DMS114 treated with DMSO at 0.1 percent for 48 hours (cell line): ENCODE data around the gene ITGAV.

ENCODE experiments used
- DNase-seq: peaks from one replicate; lab custom pipeline; 2025; ENCODE audit not compliant: unreplicated experiment; lab: John Stamatoyannopoulos, UW

The ITGAV gene

GRCh38 chr2:186573531-186573930 lies 16.3 kb upstream of the ITGAV start:
- DNase-seq = no peak

DNA sequence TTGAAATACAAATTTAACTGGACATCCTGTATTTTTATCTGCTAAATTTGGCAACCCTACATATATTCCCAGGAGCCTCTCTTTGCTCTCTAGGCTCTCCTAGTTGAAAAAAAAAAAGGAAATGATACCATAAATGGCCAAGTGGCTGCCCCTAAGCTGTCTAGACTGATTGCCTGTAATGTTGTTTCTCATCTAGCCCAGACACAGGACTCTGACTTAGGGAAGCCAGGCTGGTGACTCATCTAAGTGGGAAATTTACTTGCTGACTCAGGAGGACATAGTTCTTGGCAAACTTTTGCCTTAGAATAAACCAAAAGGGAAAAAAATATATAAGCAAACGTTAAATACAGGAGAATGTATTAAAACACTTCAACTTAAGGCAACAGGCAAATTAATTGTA lies 14.6 kb upstream of the ITGAV start:
- DNase-seq = no peak

DNA sequence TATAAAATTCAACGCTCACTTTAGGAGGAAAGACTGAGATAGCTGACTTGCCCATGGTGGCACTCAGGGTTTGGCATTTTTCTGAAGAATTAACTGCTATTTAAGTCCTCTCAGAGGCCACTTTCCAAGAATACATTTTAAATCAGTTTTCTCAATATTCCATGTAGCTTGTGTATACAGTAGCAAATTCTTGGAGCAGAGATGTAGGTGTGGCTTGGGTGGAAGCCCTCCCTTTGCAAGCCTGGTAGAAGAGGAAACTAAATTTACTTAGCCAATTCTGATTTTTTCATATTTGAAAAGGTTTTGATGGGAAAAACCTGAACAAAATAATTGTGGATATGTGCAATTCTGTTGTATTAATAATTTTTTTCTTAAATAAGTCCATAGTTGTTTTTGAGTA lies 14.0 kb upstream of the ITGAV start:
- DNase-seq = no peak

DNA sequence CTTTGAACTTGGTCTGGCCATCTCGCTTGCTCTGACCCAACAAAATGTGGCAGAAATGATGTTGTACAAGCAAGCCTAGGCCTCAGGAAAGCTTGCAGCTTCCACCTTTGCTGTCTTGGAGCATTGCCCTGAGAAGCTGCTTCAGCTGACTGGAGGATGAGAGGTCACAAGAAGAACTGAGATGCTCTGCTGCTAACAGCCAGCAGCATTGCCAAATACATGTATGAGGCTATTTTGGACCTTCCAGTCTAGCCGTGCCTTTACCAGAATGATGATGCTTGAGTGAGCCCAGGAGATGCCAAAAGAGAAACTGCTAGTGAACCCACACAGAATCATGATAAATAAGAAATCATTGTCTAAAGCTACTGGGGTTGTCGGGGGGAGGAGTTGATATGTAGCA lies 13.2 kb upstream of the ITGAV start:
- DNase-seq = no peak

DNA sequence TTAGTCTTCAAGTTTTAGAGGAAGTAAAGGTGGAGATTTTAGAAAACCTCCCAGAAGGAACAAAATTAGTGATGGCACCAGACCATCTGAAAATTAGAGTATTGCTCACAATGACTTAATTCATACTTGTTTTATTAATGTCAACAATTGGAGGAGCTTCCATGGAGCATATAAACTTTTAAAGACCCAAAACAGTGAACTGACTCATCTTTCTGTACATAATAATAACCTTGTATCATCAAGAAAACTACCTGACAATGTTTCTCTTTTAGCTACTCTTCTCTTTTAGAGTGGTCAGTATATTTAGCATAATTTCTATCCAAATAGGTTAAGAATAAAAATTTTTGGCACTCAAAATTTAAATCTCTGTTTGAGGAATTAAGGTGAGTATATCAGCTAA lies 7.2 kb upstream of the ITGAV start:
- DNase-seq = no peak

GRCh38 chr2:186584053-186584452 lies 5.8 kb upstream of the ITGAV start:
- no peak for DNase-seq

DNA sequence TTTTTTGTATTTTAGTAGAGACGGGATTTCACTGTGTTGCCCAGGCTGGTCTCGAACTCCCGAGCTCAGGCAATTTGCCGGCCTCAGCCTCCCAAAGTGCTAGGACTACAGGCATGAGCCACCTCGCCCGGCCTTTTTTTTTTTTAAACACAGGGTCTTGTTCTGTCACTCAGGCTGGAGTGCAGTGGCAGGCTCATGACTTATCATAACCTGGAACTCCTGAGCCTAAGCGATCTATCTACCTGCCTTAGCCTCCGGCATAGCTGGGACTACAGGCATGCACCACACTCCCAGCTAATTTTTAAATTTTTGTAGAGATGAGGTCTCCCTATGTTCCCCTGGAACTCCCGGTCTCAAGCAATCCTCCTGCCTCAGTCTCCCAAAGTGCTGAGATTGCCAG lies 1.4 kb upstream of the ITGAV start:
- no peak for DNase-seq

DNA sequence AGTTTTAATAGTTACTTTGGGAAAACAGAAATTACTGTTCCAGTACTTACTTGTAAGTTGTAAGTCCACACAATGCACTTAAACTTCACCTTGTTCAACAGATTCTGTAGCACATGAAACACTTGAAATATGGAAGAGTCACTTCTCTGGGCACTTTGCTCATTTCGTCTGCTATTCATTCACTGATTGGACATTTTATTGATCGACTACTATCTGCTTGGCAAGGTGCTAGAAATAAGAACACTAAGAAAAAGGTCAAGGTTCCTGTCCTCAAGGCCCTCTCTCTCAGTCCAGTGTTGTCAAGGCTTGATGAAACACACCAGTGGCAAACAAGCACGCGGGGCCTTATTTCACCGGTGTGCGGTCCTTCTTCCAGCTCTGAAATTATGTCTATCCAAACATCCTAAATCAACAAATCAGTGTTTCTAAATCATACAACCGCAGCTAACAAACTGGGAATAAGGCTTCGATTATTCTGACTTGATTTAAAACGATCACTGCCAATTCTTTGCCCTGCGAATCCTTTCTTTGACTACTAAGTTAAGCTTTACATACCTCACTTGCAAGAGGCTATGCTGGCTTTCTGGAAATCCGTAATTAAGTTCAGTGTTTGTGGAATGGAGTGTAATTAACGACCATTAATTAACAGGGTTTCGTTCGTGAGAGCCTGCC lies 780 bp upstream of the ITGAV start:
- DNase-seq = no peak

GRCh38 chr2:186590350-186590758 lies 498 bp downstream of the ITGAV start:
- DNase-seq = peak; percentile 26

DNA sequence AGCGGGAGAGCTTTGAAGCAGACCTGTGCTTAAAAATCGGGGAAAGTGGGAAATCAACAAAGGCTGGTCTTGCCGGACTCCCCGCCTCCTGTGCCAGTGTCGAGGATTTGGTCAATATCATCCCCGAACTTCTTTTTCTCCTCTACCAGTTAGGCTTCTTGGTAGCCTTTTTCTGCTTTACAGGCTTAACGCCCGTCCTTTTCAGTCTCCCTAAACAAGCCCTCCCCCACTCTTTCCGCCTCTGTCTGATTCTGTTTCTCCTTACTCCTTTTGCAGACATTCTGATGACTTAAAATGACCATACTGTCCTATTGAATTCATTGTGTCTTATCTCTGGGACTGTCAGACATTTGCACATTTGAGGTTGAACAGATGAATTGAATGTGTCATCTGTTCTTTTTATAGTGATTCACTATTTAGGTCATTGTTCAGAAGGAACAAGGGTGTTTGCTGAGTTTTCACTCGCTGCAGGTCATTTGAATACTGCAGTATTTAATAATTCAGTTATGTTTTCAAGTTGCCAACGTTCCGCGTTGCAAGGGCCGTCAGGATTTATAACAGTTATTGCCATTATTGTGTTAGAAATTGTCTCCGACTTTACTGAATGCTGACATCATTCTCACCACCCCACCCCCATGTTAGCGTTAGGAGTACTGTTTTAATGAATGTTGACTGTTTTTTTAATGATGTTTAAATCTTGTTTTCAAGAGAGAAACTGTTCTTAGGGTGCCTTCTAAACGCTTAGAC lies 1.1 kb downstream of the ITGAV start:
- DNase-seq = no peak

GRCh38 chr2:186591506-186591890 lies 1.6 kb downstream of the ITGAV start:
- no peak for DNase-seq

DNA sequence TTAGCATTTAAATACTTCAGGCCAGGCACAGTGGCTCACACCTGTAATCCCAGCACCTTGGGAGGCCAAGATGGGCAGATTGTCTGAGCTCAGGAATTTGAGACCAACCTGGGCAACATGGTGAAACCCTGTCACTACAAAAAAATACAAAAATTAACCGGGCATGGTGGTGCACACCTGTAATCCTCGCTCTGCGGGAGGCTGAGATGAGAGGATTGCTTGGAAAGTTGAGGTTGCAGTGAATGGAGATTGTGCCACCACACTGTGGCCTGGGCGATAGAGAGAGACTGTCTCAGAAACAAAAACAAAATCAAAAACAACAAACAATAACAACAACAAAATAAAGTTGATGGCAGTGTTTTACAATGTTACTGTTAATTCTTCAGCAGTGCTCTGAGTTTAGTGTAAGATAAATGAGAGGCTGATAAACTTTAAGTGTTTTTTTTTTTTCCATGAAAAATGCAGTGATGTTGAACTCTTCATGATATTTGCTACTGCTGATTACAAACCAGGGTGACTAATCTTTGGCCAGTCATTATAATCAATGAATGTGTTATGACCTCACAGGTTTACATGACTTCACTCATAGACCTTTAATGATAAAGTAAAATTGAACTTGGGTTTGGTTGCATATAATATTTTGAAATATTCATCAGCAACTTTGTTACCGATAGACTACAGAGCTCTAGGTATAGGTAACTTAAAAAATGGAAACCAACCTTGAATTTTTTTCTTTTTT lies 2.5 kb downstream of the ITGAV start:
- no peak for DNase-seq

- no peak for DNase-seq
Measured at GRCh38 chr2:186593523-186593922, 3.7 kb downstream of the ITGAV start.

DNA sequence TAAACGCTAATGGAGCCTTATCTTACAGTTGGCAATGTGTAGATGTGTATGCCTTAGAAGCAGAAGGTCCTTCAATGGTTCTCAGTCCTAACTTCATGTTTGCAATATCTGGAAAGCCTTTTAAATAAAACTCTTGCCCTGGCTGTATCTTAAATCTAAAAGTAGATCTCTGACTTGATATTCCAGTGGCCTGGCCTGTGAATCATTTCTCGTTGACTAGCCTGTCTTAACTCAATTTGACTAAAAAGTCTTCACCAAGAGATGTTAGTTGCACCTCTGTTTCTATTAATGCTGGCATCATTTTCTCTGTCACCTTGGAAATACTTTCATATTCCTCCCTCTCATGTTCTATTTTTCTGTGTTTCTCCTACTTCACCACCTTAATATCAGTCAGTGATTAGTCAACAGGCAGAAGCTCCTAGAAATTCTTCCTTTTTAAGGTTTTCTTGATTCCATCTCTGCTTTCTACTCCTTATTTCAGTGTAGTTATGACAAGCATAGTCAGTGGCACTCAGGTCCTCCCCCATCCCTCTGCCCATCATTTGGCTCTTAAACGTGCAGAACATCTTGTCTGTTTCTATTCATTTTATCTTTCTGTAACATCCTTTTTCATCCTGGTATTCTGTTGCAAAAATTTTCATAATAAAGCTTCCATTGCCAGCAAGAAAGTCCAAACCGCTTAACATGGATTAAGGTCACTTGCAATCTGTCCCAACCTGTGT lies 4.3 kb downstream of the ITGAV start:
- no peak for DNase-seq

- peak; percentile 23 for DNase-seq
Measured at GRCh38 chr2:186595219-186595618, 5.4 kb downstream of the ITGAV start.

- no peak for DNase-seq
Measured at GRCh38 chr2:186599186-186599778, 9.4 kb downstream of the ITGAV start.

DNA sequence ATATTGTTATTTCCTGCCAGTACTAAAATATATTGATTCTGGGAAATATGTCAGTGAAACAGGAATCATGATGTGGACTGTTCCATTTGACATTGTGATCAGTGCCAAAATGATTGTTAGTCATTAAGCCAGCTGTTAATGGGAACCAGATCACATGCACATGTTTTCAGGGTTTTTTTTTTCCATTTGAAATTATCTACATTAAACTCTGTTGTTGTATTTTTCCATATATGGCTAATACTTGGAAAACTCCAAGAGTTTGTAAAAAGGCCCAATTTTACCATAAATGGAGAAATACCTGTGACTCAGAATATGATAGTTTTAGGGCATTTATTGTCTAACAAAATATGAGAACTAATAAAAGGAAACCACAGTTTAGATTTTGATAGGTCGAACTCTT lies 13.4 kb downstream of the ITGAV start:
- DNase-seq = no peak

- no peak for DNase-seq
Measured at GRCh38 chr2:186605041-186605440, 15.2 kb downstream of the ITGAV start.

- no peak for DNase-seq
Measured at GRCh38 chr2:186607660-186608324, 17.9 kb downstream of the ITGAV start.

GRCh38 chr2:186610785-186611184 lies 20.9 kb downstream of the ITGAV start:
- DNase-seq = no peak

- no peak for DNase-seq
Measured at GRCh38 chr2:186611526-186611925, 21.7 kb downstream of the ITGAV start.
